ENCODE results near the gene PUSL1. TPM values are rescaled to one million over a fixed set of nuclear protein-coding genes. Genes with fewer than 3 reads are reported as not detected.

The PUSL1 gene
- total RNA-seq, 1 experiment from 2014 or later, result 38.0 TPM

DNA sequence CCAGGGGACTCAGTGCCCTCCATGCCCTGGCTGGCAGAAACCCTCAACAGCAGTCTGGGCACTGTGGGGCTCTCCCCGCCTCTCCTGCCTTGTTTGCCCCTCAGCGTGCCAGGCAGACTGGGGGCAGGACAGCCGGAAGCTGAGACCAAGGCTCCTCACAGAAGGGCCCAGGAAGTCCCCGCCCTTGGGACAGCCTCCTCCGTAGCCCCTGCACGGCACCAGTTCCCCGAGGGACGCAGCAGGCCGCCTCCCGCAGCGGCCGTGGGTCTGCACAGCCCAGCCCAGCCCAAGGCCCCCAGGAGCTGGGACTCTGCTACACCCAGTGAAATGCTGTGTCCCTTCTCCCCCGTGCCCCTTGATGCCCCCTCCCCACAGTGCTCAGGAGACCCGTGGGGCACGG is 19.9 kb downstream of the PUSL1 start:
- Histone ChIP-seq H3K27me3 (ENCODE audit: insufficient read depth, low read length) (no peaks in the 10 kb centered on the region), H2BK12ac (ENCODE audit: insufficient read length, low read depth, low read length) (no peak overlapping the region), H4K5ac (ENCODE audit: insufficient read length, low read depth, low read length) (no peak overlapping the region), H3K14ac (ENCODE audit: insufficient read depth, low read length) (no peak overlapping the region), H3K4me2 (ENCODE audit: insufficient read depth, insufficient read length, low read length) (no peak overlapping the region), H3K27ac (ENCODE audit: insufficient read length, low read depth, low read length) (no peak overlapping the region), H4K20me1 (ENCODE audit: control insufficient read depth, insufficient read depth, insufficient read length) (no peaks in the 10 kb centered on the region), H4K91ac (ENCODE audit: insufficient read length, low read depth, low read length) (no peak overlapping the region), H3K9ac (ENCODE audit: extremely low read depth, insufficient read length, low read length) (no peak overlapping the region), H2BK120ac (ENCODE audit: low read depth, low read length, poor library complexity, severe bottlenecking) (no peak overlapping the region), H4K8ac (replicated peaks; ENCODE audit: insufficient read length, low read depth, low read length) (no peak overlapping the region), H3K23me2 (ENCODE audit: insufficient read length, low read depth, low read length, poor library complexity, severe bottlenecking) (peaks cover 8% of the 10 kb centered on the region), H2AK5ac (ENCODE audit: insufficient read length, low read length) (no peak overlapping the region), H3K56ac (ENCODE audit: insufficient read length, low read depth, low read length) (no peak overlapping the region), H2BK15ac (ENCODE audit: low read depth, low read length) (no peak overlapping the region), H2BK5ac (ENCODE audit: insufficient read length, low read length) (no peak overlapping the region), H2BK20ac (ENCODE audit: low read depth, low read length, poor library complexity, severe bottlenecking) (no peak overlapping the region), H3K4ac (ENCODE audit: low read depth, low read length) (no peak overlapping the region), H3K23ac (ENCODE audit: insufficient read length, low read depth, low read length) (no peak overlapping the region), H3K79me1 (ENCODE audit: insufficient read depth, low read depth, low read length, poor library complexity, severe bottlenecking) (no peaks in the 10 kb centered on the region), H3K4me1 (ENCODE audit: insufficient read depth, low read length) (no peaks in the 10 kb centered on the region), H2AFZ (ENCODE audit: low read length) (no peak overlapping the region), H3T11ph (ENCODE audit: low read length) (no peak overlapping the region), H3K18ac (ENCODE audit: insufficient read length, low read depth, low read length) (no peak overlapping the region), H3K79me2 (ENCODE audit: insufficient read depth, low read length) (peaks cover 6% of the 10 kb centered on the region; the same call in 1 of the 2 replicates), H3K9me3 (ENCODE audit: control insufficient read depth, low read depth, low read length) (no peaks in the 10 kb centered on the region)
- peaks cover 2 to 4% (median 4%) of the 10 kb centered on the region in 3 experiments; a peak in 4 of 7 replicates for H3K36me3 Mint-ChIP-seq (ENCODE audit: insufficient read depth in 1 of 3, low read depth in 3 of 3)
- no CpG with 5 or more reads among the region's 15 CpGs for WGBS (ENCODE audit: extremely low coverage, insufficient read length, low lambda C conversion rate)
- peaks cover 2 to 5% of the 10 kb centered on the region in 2 experiments for H3K4me1 Mint-ChIP-seq
- no peak for DNase-seq
- no peak overlapping the region for H3K4me3 Mint-ChIP-seq
- no peak overlapping the region for H3K27ac Mint-ChIP-seq
- peaks cover 1% of the 10 kb centered on the region; the same call in 1 of the 2 replicates for H3K27me3 Mint-ChIP-seq (ENCODE audit: low read depth)
- H3K9me3 Mint-ChIP-seq, result no peaks in the 10 kb centered on the region
- TF ChIP-seq, protein P1, sequence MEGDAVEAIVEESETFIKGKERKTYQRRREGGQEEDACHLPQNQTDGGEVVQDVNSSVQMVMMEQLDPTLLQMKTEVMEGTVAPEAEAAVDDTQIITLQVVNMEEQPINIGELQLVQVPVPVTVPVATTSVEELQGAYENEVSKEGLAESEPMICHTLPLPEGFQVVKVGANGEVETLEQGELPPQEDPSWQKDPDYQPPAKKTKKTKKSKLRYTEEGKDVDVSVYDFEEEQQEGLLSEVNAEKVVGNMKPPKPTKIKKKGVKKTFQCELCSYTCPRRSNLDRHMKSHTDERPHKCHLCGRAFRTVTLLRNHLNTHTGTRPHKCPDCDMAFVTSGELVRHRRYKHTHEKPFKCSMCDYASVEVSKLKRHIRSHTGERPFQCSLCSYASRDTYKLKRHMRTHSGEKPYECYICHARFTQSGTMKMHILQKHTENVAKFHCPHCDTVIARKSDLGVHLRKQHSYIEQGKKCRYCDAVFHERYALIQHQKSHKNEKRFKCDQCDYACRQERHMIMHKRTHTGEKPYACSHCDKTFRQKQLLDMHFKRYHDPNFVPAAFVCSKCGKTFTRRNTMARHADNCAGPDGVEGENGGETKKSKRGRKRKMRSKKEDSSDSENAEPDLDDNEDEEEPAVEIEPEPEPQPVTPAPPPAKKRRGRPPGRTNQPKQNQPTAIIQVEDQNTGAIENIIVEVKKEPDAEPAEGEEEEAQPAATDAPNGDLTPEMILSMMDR (conservative IDR thresholded peaks at IDR 0.05), result no peak

Data from H9 (cell line).